Measurements from ENCODE around the gene CMSS1. TPM values are rescaled to one million over a fixed set of nuclear protein-coding genes. Genes with fewer than 3 reads are reported as not detected.

The CMSS1 gene
- total RNA-seq (2021; ENCODE audit: unreplicated experiment) (86.3 TPM), Bru-seq, nascent RNA (percentile 81 among the genes with signal in this experiment), BruChase-seq, experiment 1, labeled RNA remaining after a 2-hour chase (percentile 71 among the genes with signal in this experiment), BruChase-seq, experiment 2, labeled RNA remaining after a 6-hour chase (percentile 66 among the genes with signal in this experiment)
- polyA plus RNA-seq (2012; ENCODE audit: insufficient read length), result 96.3 TPM
- long read RNA-seq, partial matches to known transcripts, result 24 of 24 reads
- long read RNA-seq, other reads (novel, unspliced or antisense), result 0 of 24 reads

DNA sequence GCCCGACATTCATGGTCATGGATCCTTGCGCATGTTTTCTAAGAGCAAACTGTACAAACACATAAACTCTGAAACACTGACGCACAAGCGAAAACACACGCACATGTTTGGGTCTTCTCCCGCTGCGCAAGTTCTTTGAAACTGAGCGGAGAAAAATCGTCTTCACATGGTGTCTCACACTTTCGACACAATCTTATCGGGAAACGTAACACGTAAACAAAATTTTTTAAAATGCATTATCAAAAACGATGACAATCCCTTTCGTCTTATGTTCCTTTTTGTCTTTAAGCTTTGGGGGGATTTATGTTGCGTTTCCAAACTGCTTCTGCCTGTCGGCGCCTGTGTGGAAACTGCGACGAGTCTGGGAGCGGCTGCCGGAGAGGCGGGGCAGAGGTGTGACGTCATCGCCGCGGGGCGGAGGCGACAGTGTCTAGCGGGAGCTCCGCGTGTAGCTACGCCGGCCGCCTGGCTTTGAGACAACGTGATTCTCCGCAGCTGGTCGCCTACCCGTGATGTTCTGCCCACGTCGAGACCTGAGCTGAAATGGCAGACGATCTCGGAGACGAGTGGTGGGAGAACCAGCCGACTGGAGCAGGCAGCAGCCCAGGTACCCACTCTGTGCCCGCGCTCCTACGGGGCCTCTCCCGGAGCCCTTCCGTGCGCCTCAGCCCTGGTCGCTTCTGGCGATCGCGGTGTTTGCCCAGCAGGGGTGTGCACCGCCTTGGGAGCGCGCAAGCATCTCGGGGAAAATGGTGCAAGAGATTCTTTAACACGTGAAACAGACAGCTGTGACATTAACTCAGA is at the start of gene CMSS1:
CMSS1 (plus strand) TSS at position 426 of the 804 bp plus-strand sequence.
- TSS peak; percentile 78 for BruUV-seq (replicated peaks)
- intact Hi-C loops (cut with micrococcal nuclease; ENCODE audit: unreplicated experiment) (no loop called here), in situ Hi-C loops (cut with HindIII; ENCODE audit: low pct_unique_long_range_greater_than_20kb, low sequenced_read_pairs) (no loop called here)
- Histone ChIP-seq H3K4me3 (ENCODE audit: low read depth in 2 of 2, low read length in 2 of 2) (peak within 1 kb of the TSS; percentile 80 to 89), H3K4me1 (ENCODE audit: control insufficient read depth, insufficient read depth, low read length) (peaks cover 8% of the 10 kb centered on the region; the same call in 1 of the 2 replicates), H3K27me3 (ENCODE audit: control insufficient read depth, insufficient read depth, low read length) (no peaks in the 10 kb centered on the region; the same call in 1 of the 2 replicates), H3K27ac (ENCODE audit: low read length) (peak within 1 kb of the TSS; percentile 94), H3K9me3 (ENCODE audit: control insufficient read depth, insufficient read depth, low read depth, low read length) (no peaks in the 10 kb centered on the region), H3K36me3 (ENCODE audit: control insufficient read depth, insufficient read depth, low read length) (no peaks in the 10 kb centered on the region)
- DNase-seq (ENCODE audit: low read depth, low spot score) (peak; percentile 86), ATAC-seq (peak; percentile 99)
- POLR2A ChIA-PET, result interaction anchor here (0.9 to 1.0 kb wide), 2 partner anchors 9 to 443 kb away, joined by 3 read pairs; partner anchors contain the start of gene TBC1D23
- CTCF ChIA-PET, result interaction anchor here (0.6 kb wide), 1 partner anchor 14 kb away, joined by 3 read pairs; no protein-coding TSS in a partner anchor
- TF ChIP-seq SIN3A (IDR thresholded peaks at IDR 0.05; ENCODE audit: borderline replicate concordance, insufficient read depth, low read depth, low read length), result peak; percentile 85
- TF ChIP-seq POLR2AphosphoS5 (IDR thresholded peaks at IDR 0.05; ENCODE audit: low read depth, low read length), result peak; percentile 72
- TF ChIP-seq TCF7L2 (IDR thresholded peaks at IDR 0.05; ENCODE audit: low read depth, low read length), result peak; percentile 97
- TF ChIP-seq, protein P1, sequence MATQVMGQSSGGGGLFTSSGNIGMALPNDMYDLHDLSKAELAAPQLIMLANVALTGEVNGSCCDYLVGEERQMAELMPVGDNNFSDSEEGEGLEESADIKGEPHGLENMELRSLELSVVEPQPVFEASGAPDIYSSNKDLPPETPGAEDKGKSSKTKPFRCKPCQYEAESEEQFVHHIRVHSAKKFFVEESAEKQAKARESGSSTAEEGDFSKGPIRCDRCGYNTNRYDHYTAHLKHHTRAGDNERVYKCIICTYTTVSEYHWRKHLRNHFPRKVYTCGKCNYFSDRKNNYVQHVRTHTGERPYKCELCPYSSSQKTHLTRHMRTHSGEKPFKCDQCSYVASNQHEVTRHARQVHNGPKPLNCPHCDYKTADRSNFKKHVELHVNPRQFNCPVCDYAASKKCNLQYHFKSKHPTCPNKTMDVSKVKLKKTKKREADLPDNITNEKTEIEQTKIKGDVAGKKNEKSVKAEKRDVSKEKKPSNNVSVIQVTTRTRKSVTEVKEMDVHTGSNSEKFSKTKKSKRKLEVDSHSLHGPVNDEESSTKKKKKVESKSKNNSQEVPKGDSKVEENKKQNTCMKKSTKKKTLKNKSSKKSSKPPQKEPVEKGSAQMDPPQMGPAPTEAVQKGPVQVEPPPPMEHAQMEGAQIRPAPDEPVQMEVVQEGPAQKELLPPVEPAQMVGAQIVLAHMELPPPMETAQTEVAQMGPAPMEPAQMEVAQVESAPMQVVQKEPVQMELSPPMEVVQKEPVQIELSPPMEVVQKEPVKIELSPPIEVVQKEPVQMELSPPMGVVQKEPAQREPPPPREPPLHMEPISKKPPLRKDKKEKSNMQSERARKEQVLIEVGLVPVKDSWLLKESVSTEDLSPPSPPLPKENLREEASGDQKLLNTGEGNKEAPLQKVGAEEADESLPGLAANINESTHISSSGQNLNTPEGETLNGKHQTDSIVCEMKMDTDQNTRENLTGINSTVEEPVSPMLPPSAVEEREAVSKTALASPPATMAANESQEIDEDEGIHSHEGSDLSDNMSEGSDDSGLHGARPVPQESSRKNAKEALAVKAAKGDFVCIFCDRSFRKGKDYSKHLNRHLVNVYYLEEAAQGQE (IDR thresholded peaks at IDR 0.05; ENCODE audit: insufficient read depth in 1 of 2, low read depth in 2 of 2, low read length in 1 of 2), result no peak
- TF ChIP-seq, protein P2, sequence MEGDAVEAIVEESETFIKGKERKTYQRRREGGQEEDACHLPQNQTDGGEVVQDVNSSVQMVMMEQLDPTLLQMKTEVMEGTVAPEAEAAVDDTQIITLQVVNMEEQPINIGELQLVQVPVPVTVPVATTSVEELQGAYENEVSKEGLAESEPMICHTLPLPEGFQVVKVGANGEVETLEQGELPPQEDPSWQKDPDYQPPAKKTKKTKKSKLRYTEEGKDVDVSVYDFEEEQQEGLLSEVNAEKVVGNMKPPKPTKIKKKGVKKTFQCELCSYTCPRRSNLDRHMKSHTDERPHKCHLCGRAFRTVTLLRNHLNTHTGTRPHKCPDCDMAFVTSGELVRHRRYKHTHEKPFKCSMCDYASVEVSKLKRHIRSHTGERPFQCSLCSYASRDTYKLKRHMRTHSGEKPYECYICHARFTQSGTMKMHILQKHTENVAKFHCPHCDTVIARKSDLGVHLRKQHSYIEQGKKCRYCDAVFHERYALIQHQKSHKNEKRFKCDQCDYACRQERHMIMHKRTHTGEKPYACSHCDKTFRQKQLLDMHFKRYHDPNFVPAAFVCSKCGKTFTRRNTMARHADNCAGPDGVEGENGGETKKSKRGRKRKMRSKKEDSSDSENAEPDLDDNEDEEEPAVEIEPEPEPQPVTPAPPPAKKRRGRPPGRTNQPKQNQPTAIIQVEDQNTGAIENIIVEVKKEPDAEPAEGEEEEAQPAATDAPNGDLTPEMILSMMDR (IDR thresholded peaks at IDR 0.05), result no peak

DNA sequence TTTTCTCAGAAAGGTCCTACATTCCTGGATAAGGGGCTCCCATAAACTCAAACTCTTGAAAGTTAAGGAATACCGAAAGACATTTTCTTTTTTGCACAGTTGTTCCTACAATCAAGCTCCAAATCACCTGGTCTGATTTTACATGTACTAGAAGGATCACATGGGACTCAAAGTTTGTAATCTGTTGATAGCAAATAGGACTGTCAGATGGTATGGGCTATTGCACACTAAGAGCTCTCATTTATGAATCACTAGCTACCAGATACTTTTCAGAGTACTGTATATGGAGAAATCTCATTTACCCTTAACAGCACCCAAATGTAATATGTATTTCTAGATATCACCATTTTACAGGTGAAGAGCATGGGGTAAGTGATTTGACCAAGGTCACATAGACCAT is 49.5 kb upstream of the CMSS1 start:
- BruUV-seq (replicated peaks), result no TSS peak
- no peak overlapping the region for H3K27ac ChIP-seq (ENCODE audit: low read length)
- H3K36me3 ChIP-seq (ENCODE audit: control insufficient read depth, insufficient read depth, low read length), result no peaks in the 10 kb centered on the region
- no peaks in the 10 kb centered on the region for H3K27me3 ChIP-seq (ENCODE audit: control insufficient read depth, insufficient read depth, low read length)
- ATAC-seq (no peak), DNase-seq (ENCODE audit: low read depth, low spot score) (no peak)
- no peak overlapping the region for H3K4me3 ChIP-seq (ENCODE audit: low read depth in 2 of 2, low read length in 2 of 2)
- no peaks in the 10 kb centered on the region for H3K9me3 ChIP-seq (ENCODE audit: control insufficient read depth, insufficient read depth, low read depth, low read length)
- intact Hi-C loops (cut with micrococcal nuclease; ENCODE audit: unreplicated experiment), result no loop called here
- H3K4me1 ChIP-seq (ENCODE audit: control insufficient read depth, insufficient read depth, low read length), result no peaks in the 10 kb centered on the region
- ChIA-PET CTCF (no interaction called here), POLR2A (no interaction called here)
- in situ Hi-C loops (cut with HindIII; ENCODE audit: low pct_unique_long_range_greater_than_20kb, low sequenced_read_pairs), result no loop called here
- TF ChIP-seq, protein P1 (IDR thresholded peaks at IDR 0.05; ENCODE audit: insufficient read depth in 1 of 2, low read depth in 2 of 2, low read length in 1 of 2), result no peak
- TF ChIP-seq POLR2AphosphoS5 (IDR thresholded peaks at IDR 0.05; ENCODE audit: low read depth, low read length) (no peak), TCF7L2 (IDR thresholded peaks at IDR 0.05; ENCODE audit: low read depth, low read length) (no peak), SIN3A (IDR thresholded peaks at IDR 0.05; ENCODE audit: borderline replicate concordance, insufficient read depth, low read depth, low read length) (no peak)
- TF ChIP-seq, protein P2 (IDR thresholded peaks at IDR 0.05), result no peak
